Activated CD4-positive, alpha-beta T cell treated with anti-CD3 and anti-CD28 coated beads for 48 hours (primary cell): ENCODE results near the gene OR10G8.
"Not testable (repeated sequence)": the region's sequence is repeated elsewhere in the genome, so short reads cannot be mapped to it uniquely, and the experiment has no call there.

ENCODE experiments used
- DNase-seq: peaks from one replicate; pipeline ENCODE4 v3.0.0-alpha.2; 2020

OR10G8 gene, protein sequence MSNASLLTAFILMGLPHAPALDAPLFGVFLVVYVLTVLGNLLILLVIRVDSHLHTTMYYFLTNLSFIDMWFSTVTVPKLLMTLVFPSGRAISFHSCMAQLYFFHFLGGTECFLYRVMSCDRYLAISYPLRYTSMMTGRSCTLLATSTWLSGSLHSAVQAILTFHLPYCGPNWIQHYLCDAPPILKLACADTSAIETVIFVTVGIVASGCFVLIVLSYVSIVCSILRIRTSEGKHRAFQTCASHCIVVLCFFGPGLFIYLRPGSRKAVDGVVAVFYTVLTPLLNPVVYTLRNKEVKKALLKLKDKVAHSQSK

DNA sequence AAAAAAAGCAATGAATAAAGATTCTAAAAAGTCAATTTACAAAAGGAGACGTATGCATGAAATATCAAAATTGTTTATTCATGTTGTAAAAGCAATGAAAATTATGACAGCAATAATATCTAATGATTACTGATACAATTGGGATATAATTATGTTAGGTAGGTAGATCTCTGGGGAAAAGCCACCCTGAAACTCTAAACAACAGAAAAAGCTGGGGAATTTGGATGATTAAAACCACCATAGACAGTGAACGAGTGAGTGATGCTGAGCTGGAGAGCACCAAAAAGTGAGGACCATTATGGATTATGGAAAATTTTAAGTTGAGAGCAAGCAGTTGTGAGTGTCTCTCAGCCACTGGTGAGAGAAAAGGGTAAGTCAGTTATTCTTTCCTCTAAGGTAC, at the start of gene OR10G8:
Gene OR10G8, plus strand, starts transcription at position 301 of the 400 bp plus-strand sequence. CDS start 2,825 bp downstream, outside the sequence.
- no peak for DNase-seq

DNA sequence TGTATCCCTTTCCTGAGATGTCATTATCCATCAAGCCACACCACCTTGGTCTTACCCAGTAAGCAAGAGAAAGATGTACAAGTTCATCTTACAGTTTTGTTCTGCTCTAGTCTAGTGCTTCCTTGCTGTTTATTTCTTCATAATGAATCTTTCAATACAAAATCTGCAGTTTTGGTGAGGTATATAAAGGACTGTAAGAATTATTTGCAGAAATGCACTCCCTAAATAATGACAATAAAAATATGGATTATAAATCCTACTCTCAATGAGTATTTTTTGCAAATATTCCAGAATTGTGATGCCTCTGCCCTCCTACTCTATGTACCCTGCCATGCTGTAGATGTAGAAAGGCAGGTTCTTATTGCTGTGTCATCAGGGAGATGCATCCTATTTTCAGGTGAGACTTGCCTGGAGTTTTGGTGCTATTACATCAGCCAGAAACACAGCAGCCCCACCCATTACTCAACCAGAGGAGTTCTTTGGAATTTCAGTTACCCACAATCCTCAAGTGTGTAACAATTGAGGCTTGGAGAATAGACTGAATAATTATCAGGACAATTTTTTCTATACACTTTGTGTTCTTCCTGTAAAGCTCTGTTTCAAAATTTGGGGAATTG, 48.8 kb upstream of the OR10G8 start, which contains the start of gene OR10S1:
Gene OR10S1, minus strand, starts transcription at position 51 of the 617 bp plus-strand sequence. CDS start 117 bp downstream, outside the sequence.
- DNase-seq = no peak

DNA sequence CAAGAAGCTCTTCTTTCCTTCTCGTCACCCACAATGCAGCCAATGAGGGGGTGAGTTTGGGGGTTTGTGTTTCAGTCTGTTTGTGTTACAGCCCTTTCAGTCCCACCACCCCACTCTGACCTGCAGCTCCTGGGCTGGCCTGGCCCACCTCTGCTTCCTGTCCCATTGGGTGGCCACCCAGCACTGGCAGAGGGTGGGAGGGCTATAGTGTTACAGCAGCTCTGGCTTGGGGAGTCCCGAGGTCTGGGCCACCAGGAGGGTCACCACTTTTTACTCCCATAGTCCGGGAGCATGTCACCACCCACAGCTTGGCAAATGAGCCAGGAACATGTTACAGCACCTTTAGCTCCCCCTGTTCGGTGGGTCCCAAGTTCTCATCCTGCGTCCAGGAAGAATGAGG, 47.3 kb upstream of the OR10G8 start:
- no peak for DNase-seq

DNA sequence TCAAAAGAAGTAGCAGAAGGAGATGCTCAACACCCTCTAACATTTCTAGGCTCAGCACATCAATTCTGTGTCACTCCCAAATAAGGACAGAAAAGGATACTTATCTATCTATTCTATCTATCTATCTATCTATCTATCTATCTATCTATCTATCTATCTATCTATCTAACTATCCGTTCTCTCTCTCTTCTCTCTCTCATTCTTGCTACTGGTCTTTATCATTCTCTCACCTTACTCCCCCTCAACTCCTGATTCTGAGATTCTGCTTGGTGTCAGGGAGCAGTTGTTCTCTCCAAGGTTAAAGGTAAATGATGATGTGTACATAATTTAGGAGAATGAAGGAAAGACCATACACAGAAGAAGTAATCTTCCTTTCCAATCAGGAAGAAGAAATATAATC, 31.5 kb upstream of the OR10G8 start, which contains the start of gene OR10G6:
Gene OR10G6, minus strand, starts transcription at position 43 of the 400 bp plus-strand sequence. Its CDS starts 0 bp downstream, at position 43.
- DNase-seq = no peak

DNA sequence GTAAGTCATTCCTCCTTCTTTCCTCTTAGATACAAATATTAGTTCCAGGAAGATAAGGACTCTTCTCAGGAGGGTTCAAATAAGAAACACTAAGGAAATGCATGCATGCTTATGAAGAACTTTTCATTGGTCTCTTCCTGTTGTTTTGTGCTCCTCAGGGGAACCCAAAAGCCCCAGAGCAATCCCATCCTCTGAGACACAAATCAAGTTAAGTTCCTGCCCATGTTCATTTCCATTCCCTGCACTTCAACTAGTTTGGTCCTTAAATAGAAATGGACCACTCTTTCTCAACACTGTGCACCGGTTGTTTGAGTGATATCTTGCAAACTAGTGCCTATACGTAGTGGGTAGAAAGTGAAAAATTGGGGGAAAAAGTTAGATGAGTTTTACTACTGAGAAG, 13.9 kb upstream of the OR10G8 start, which contains the start of gene OR10G4:
Gene OR10G4, plus strand, starts transcription at position 301 of the 400 bp plus-strand sequence. CDS start 2,578 bp downstream, outside the sequence.
- DNase-seq = no peak

DNA sequence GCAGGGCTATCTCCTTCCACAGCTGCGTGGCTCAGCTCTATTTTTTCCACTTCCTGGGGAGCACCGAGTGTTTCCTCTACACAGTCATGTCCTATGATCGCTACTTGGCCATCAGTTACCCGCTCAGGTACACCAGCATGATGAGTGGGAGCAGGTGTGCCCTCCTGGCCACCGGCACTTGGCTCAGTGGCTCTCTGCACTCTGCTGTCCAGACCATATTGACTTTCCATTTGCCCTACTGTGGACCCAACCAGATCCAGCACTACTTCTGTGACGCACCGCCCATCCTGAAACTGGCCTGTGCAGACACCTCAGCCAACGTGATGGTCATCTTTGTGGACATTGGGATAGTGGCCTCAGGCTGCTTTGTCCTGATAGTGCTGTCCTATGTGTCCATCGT, 10.8 kb upstream of the OR10G8 start:
- DNase-seq = not testable (repeated sequence)

DNA sequence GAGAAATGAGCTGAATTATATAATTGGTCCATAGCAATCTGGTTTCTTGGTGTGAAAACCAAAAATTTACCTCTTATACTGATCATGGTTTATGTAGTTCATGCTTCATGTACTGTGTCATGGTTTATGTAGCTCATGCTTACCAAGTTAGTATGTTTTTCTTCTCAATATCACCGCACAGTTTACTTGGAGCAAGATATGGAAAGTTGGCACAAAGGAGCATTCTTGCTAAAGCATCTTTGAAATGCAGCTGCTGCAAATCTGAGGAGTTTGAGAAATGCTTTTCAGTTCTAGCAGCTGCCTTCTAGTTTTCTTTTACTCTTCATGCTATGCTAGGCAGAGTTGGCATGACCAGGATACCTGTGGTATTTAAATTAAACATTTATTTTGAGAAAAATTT, 10.1 kb downstream of the OR10G8 start:
- no peak for DNase-seq

DNA sequence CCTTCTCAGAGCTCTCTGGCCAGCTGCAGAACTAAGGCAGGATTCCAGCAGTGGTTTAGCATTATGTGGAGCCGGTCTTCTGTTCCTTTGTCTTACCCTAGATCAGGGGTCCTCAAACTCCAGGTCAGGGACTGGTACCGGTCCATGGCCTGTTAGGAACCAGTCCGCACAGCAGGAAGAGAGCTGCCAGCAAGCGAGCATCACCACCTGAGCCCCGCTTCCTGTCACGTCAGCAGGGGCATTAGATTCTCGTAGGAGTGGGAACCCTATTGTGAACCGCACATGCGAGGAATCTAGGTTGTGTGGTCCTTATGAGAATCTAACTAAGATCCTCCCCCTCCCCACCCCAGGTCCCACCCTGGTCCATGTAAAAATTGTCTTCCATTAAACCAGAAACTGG, 13.0 kb downstream of the OR10G8 start:
- DNase-seq = no peak

DNA sequence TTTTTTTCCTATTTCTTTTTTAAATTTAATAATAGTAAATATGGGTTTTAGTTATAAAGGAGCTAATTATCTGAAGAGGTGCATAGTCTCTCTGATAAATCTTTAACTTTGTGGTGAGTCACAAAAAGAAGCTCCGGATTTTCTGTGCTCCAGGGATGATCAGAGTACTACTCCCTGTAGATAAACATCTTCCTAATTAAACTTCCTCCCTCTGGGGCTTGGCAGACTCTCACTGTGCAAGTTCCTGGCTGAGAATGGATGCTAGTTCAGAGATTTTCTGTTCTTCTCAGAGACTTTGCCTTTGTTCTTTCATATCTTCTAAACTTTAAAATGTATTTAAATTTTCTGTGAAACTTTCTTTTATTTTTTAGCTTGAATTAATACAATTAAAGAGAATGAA, 14.7 kb downstream of the OR10G8 start, which contains the start of gene OR10G7:
Gene OR10G7, minus strand, starts transcription at position 72 of the 400 bp plus-strand sequence. CDS start 2,324 bp downstream, outside the sequence.
- DNase-seq = no peak

DNA sequence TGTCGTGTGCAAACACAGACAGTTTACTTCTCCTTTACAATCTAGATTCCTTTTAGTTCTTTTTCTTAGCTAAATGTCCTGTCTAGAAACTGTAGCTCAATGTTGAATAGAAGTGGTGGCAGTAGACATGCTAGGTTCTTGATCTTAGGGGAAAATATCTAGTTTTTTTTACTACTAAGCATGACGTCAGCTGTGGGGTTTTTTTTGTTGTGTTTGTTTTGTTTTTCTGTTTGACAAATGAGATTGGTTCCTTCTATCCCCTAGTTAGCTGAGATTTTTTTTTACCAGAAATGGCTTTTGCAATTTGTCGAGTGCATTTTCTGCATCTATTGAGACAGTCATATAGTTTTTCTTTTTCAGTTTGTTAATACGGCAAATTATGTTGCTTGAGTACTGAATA, 16.8 kb downstream of the OR10G8 start:
- DNase-seq = no peak

DNA sequence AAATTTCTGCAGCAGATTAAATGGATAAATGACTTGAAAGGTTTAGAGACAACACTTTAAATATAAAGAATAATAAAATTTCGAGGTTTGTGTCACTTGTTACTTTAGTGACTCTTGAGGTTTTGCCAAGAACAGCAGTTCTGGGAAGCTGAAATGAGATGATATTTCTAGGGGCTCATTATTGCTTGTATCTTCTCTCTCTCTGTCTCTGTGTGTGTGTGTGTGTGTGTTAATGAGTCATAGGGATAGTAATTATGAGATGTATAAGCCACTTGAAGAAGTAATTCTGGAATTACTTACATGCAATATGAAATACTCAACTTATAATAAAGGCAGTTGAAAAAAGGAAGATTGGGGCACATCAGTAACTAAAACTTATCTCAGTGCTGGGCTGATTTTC, 24.1 kb downstream of the OR10G8 start:
- DNase-seq = no peak

DNA sequence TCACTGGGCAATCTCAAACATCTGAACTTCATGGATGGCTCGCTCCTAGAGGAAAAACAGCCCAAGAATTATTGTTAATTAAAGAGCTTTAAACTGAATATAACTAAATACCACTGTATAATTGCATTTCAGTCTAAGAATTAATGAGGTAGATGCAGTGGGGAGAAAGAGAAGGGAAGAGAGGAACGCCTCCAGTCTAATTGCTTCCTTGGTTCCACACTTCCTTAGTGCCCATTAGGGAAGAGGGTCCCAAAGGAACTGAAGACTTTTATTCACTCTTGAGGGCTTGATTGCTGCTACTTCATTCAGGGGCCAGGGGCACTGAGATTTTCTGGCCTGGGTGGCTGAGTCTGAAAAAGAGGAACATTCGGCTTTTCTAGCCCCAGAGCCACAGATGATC, 26.4 kb downstream of the OR10G8 start:
- DNase-seq = no peak

DNA sequence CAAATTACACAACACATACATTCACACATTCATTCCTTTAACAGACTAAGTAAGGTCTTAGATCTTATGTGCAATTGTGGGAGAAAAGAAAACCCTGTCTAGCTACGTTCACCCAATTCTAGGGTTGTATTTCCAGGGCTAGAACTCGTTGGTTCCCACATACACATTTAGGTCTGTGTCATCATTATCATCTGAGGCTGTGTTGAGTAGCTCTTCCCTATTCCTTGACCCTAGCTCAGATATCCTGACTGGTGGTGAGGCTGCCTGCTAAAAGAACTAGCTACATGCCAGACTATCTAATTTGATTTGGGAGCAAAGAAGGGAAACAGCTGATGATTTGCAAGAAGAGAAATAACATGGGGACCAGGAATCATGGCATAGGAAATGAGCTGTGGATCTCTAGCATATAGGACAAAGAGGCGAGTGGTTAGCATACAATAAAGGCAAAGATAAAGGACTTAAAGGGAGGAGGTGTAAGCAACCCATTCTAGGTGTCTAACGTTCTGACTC, 42.1 kb downstream of the OR10G8 start:
- no peak for DNase-seq

DNA sequence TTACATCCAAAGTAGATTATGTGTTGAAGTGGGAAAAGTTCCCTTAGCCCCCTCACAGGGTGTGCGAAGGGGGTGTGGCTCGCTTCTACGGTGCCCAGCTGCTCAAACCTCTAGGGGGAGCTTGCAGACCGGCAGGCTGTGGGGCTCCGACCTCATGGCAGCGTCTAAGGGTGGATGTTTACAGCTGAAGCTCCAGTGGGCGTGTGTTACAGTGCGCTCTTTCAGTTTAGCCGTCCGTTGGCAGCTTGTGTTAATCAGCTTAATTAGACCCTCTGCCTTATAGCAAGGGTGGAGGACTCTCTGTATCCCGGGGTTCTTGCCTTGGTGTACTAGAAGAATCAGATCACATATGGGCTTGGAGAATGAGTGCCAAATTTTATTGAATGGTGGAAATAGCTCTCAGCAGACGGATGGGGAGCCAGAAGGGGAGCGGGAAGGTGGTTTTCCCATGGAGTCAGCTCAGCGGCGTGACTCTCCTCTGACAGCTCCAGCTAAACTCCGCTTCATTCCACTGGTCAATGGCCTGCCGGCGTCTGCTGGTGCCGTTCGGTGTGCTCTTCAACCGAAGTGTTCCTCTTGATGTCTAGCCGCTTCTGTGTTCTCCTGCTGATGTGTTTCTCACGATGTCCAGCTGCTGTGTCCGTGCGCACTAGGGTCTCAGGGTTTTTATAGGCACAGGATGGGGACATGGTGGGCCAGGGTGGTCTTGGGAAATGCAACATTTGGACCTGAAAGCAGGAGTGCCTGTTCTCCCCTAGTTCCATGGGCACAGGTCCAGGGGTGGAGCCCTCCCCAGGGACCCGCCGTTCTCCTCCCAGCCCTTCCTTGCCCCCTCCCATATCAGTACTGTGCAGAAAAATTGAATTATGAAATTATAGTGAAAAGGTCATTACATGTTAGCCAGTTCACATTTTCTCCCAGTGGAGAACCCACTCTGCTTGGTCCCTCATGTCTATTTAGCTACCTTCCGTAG, 43.1 kb downstream of the OR10G8 start:
- DNase-seq = peak; percentile 63

DNA sequence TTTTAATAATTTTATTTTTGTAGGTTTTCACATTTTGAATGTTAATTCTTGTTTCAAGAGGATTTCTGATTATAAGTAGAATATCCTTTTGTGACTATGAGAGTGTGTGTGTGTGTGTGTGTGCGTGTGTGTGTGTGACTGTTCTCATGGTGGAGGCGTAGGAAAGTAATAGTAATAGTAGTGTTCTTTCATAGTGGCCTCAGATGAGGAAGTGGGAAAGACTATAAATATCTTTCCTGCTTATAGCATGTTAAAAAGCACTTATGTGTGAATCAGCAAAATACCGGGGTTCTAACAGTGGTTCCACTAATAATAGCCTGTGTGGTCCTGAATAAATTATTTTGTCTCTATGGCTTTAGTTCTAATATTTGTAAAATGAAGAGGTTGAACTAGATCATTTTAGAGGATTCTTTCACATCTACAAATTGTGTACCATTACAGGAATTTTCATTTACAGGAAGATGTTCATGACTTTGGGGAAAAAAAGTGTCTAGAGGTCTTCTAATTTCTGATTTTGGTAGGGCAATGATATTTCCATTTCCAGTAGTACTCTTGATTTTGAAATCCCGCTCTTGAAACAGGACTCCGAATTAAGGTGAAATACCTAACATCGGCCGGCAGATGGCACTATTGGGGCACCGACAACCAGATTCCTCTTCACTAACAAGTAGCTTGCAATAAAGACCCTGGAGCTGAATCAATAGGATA, 44.5 kb downstream of the OR10G8 start:
- peak; percentile 76 for DNase-seq

DNA sequence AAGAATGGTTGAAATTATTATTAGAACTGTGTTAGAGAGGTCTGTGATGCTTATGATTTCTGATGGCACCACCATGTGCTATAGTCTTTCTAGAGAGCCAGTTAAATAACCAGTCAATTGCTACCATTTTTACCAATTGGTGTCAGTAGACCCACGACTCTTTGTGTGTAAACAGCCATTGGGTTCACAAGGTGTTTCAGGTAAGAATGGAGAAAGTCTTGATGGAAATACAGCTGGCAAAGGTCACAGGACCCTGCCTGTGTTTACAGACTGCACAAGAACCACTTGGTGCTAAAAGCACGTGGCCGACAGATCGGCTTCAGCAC, 45.0 kb downstream of the OR10G8 start:
- no peak for DNase-seq

DNA sequence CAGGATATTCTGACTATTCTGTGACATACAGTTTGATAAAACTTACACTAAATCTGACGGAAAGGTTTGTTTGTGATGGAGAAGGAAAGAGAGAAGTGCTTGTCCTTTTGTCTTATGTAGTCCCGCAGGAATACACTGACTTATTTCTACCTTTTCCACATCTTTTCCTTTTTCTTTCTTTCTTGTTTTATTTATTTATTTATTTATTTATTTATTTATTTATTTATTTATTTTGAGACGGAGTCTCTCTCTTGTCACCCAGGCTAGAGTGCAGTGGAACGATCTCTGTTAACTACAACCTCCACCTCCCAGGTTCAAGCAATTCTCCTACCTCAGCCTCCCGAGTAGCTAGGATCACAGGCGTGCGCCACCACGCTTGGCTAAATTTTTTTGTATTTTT, 45.5 kb downstream of the OR10G8 start:
- no peak for DNase-seq

DNA sequence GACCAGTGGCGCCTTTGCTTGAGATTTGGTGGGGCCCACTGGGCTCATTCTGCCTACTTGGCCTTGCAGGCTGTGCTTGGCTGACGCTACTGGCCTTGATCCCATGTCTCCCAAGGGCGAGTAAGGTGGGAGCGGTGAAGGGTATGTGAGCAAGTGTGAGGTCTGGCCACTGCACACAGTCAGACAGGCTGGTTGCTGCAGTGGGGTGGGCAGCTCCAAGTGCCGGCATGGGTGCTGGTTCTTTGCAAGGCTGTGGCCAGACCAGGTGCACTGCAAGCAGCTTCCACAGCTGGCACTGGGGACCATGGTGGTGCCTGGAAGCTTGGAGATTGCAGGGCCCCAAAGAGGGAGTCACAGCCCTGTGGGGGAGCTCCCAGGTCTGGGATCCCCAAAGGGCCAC, 48.0 kb downstream of the OR10G8 start:
- no peak for DNase-seq

DNA sequence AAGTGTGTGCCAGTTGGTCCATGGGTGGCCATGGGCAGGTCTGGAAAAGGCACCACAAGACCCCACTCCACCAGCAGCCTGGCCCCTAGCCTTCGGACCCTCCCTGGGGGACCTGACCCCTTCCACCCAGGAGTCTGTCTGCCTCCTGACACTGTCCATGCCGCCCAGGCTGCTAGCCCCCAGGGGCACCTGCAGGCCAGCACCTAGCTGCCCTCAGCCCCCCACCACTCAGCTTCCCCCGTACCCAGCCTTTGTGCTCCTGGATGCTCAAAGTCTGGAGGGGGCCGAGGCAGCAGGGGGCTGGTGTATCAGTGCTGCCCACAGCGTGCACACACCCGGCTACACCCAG, 48.9 kb downstream of the OR10G8 start:
- no peak for DNase-seq

DNA sequence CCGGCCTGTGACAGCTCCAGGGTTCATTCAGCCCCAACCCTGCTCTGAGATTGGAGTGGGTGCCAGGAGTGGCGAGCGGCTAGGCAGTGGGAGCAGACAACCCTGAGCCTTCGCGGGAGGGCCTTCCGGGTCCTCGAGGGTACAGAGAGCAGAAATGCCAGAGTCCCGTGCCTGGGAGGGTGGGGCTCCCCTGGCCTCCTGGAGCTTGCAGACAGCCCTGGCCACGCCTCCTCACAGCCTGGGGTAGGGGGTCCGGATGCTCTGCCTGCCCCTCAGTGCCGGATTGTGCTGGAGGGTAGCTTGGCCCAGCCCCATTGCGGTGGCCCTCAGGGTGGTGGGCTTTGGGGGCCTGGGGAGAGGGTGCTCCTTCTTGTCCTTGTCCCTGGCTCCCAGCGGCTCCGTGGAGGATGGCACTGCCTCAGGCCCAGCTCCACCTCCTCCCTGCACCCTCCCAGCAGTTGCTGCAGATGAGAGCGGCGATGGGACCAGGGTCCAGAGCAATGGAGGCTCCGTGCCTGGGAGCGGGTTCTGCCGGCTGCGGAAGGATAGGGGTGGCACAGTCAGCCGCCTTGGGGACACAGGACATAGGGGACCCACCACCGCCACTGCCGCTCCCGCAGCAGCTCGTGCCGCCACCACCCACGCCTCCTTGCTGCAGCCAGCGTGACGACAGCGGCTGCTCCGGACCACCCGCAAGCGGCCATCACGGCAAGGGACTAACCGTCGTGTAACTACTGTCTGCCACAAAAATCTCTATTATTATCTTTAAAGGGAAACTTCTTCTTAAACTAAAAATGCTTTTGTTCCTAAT, 49.4 kb downstream of the OR10G8 start:
- DNase-seq = peak; percentile 15

DNA sequence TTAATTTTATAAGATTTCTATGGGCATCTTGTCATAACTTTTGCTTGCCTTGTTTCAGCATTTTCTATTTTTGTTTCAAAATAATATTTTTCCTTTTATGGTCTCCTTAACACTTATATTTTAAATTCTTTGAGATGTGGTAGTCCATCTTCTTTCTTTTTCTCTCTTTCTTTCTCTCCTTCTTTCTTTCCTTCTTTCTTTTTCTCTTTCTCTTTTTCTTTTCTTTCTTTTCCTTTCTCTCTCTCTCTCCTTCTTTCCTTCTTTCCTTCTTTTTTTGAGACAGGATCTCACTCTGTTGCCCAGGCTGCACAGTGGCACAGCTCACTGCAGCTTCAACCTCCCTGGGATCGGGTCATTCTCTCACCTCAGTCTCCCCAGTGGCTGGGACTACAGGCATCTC, 50.7 kb downstream of the OR10G8 start:
- no peak for DNase-seq
